ENCODE data around the gene BRS3. TPM values are rescaled to one million over a fixed set of nuclear protein-coding genes. Genes with fewer than 3 reads are reported as not detected.

The BRS3 gene
- total and polyA plus RNA-seq, 12 donors = not detected

DNA sequence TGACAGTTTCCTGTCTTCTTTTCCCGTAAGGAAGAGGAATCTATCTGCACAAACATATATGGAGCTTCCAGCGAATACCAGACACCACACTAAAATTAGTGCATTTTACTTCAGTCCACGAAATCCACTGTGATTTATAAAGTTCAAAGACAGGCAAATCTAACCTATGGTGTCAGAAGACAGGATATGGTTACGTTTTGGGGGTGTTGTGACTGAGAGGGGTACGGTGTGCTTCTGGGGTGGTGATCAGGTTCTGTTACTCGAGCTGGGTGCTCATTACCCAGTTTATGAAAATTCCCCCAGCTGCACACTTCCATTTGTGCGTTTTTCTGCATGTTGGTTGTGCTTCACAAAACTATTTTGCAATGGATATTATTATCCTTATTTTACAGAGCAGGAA is 54.5 kb downstream of the BRS3 start:
- Histone ChIP-seq H3K4me1 (replicated peaks in 1 of 2) (no peaks in the 10 kb centered on the region), H3K36me3 (replicated peaks in 1 of 2) (no peaks in the 10 kb centered on the region), H3K4me3 (no peak overlapping the region), H3K9me3 (replicated peaks in 1 of 3) (no peaks in the 10 kb centered on the region), H3K27me3 (peaks cover 30% of the 10 kb centered on the region), H3K27ac (no peak overlapping the region)
- DNase-seq = no peak
- 59 to 69% (median 67%) methylated on average over 6 to 7 of the region's 7 CpGs for WGBS, 4 donors
- intact Hi-C loops (cut with DNase I) = no loop called here
- no peak for TF ChIP-seq POLR2A (IDR thresholded peaks at IDR 0.05)
- TF ChIP-seq, protein P1, sequence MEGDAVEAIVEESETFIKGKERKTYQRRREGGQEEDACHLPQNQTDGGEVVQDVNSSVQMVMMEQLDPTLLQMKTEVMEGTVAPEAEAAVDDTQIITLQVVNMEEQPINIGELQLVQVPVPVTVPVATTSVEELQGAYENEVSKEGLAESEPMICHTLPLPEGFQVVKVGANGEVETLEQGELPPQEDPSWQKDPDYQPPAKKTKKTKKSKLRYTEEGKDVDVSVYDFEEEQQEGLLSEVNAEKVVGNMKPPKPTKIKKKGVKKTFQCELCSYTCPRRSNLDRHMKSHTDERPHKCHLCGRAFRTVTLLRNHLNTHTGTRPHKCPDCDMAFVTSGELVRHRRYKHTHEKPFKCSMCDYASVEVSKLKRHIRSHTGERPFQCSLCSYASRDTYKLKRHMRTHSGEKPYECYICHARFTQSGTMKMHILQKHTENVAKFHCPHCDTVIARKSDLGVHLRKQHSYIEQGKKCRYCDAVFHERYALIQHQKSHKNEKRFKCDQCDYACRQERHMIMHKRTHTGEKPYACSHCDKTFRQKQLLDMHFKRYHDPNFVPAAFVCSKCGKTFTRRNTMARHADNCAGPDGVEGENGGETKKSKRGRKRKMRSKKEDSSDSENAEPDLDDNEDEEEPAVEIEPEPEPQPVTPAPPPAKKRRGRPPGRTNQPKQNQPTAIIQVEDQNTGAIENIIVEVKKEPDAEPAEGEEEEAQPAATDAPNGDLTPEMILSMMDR (IDR thresholded peaks at IDR 0.05) = no peak

Other genes starting within 250 kb of the BRS3 start
- gene MAP7D3, start 236.5 kb upstream of the BRS3 start, total RNA-seq = 10 to 100 TPM in 2 of 9 donors, 1 to 10 TPM in 7; 5.9 to 11.3 (median 7.3) TPM
- gene MAP7D3, start 236.5 kb upstream of the BRS3 start, polyA plus RNA-seq = 10 to 100 TPM in 2 of 3 donors, 1 to 10 TPM in 1; 6.7 to 14.9 (median 11.8) TPM
- under 1 TPM in 5 of 9 donors, not detected in 4; under 0.01 to 0.11 (median under 0.01) TPM for gene ADGRG4, start 187.0 kb upstream of the BRS3 start, total RNA-seq
- gene ADGRG4, start 187.0 kb upstream of the BRS3 start, polyA plus RNA-seq = under 1 TPM; under 0.01 to 0.07 (median 0.02) TPM
- gene HTATSF1, start 9.6 kb downstream of the BRS3 start, total RNA-seq = 10 to 100 TPM; 29.4 to 83.6 (median 58.7) TPM
- 100 to 1,000 TPM in 1 of 3 donors, 10 to 100 TPM in 2; 21.0 to 129 (median 45.5) TPM for gene HTATSF1, start 9.6 kb downstream of the BRS3 start, polyA plus RNA-seq
- gene VGLL1, start 44.3 kb downstream of the BRS3 start, total RNA-seq = not detected
- not detected for gene VGLL1, start 44.3 kb downstream of the BRS3 start, polyA plus RNA-seq
- under 1 TPM in 4 of 9 donors, not detected in 5; 0.23 to 0.78 (median 0.33) TPM for gene CD40LG, start 160.2 kb downstream of the BRS3 start, total RNA-seq
- under 1 TPM in 2 of 3 donors, not detected in 1; 0.07 TPM for gene CD40LG, start 160.2 kb downstream of the BRS3 start, polyA plus RNA-seq

Measured in adrenal gland (tissue), 12 donors.